Parathyroid adenoma (tissue), 2 donors: ENCODE measurements around the gene ARID4B.
"Not testable (repeated sequence)": the region's sequence is repeated elsewhere in the genome, so short reads cannot be mapped to it uniquely, and the experiment has no call there.

ENCODE experiments used
- H2AFZ ChIP-seq: fragments of 300-600 bp; sonication (generic); one replicate; pipeline ENCODE4 v1.7.0; 2017; ENCODE audit warnings: antibody characterized with exemption, mild to moderate bottlenecking
- H3K27ac ChIP-seq: fragments of 300-600 bp; sonication (generic); one replicate; pipeline ENCODE4 v1.7.0; 2017
- H3K27me3 ChIP-seq: fragments of 300-600 bp; sonication (generic); one replicate; pipeline ENCODE4 v1.7.0; 2017; ENCODE audit warnings: low read length; ENCODE audit not compliant: control insufficient read depth, insufficient read depth
- H3K36me3 ChIP-seq: fragments of 300-600 bp; sonication (generic); one replicate; pipeline ENCODE4 v1.7.0; 2017; ENCODE audit warnings: low read length; ENCODE audit not compliant: control insufficient read depth, insufficient read depth
- H3K4me1 ChIP-seq: fragments of 300-600 bp; sonication (generic); one replicate; pipeline ENCODE4 v1.7.0; 2017; ENCODE audit warnings: control low read depth
- H3K4me2 ChIP-seq: fragments of 300-600 bp; sonication (generic); one replicate; pipeline ENCODE4 v1.7.0; 2017; ENCODE audit warnings: low read length
- H3K4me3 ChIP-seq: fragments of 300-600 bp; sonication (generic); one replicate; pipeline ENCODE4 v1.7.0; 2017; ENCODE audit warnings: low read depth, low read length
- H3K79me2 ChIP-seq: fragments of 300-600 bp; sonication (generic); one replicate; pipeline ENCODE4 v1.7.0; 2017; ENCODE audit warnings: control low read depth
- H3K9ac ChIP-seq: fragments of 300-600 bp; sonication (generic); one replicate; pipeline ENCODE4 v1.7.0; 2017; ENCODE audit warnings: mild to moderate bottlenecking
- H3K9me3 ChIP-seq: fragments of 300-600 bp; sonication (generic); one replicate; pipeline ENCODE4 v1.7.0; 2017; ENCODE audit warnings: low read length; ENCODE audit not compliant: control insufficient read depth
- TF ChIP-seq, protein P1 (sequence below): fragments of 300-600 bp; sonication (generic); IDR thresholded peaks from one replicate; pipeline ENCODE4 v1.7.0; 2017; ENCODE audit warnings: antibody characterized with exemption, mild to moderate bottlenecking
- donor health status: primary hyperparathyroidism.

Gene ARID4B

GRCh38 chr1:235215453-235215852, 112.5 kb downstream of the ARID4B start:
- H3K36me3 ChIP-seq = no peaks in the 10 kb centered on the region
- TF ChIP-seq, protein P1, sequence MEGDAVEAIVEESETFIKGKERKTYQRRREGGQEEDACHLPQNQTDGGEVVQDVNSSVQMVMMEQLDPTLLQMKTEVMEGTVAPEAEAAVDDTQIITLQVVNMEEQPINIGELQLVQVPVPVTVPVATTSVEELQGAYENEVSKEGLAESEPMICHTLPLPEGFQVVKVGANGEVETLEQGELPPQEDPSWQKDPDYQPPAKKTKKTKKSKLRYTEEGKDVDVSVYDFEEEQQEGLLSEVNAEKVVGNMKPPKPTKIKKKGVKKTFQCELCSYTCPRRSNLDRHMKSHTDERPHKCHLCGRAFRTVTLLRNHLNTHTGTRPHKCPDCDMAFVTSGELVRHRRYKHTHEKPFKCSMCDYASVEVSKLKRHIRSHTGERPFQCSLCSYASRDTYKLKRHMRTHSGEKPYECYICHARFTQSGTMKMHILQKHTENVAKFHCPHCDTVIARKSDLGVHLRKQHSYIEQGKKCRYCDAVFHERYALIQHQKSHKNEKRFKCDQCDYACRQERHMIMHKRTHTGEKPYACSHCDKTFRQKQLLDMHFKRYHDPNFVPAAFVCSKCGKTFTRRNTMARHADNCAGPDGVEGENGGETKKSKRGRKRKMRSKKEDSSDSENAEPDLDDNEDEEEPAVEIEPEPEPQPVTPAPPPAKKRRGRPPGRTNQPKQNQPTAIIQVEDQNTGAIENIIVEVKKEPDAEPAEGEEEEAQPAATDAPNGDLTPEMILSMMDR = no peak
- H3K9ac ChIP-seq = no peak overlapping the region
- no peak overlapping the region for H3K27ac ChIP-seq
- H2AFZ ChIP-seq = no peak overlapping the region
- no peak overlapping the region for H3K4me2 ChIP-seq
- no peak overlapping the region for H3K4me3 ChIP-seq
- H3K79me2 ChIP-seq = no peaks in the 10 kb centered on the region
- no peaks in the 10 kb centered on the region for H3K27me3 ChIP-seq
- no peaks in the 10 kb centered on the region for H3K9me3 ChIP-seq
- no peaks in the 10 kb centered on the region for H3K4me1 ChIP-seq

- H2AFZ ChIP-seq, H3K4me1 ChIP-seq, H3K9me3 ChIP-seq, H3K4me3 ChIP-seq, H3K36me3 ChIP-seq, H3K4me2 ChIP-seq, H3K27me3 ChIP-seq, H3K9ac ChIP-seq, H3K27ac ChIP-seq, H3K79me2 ChIP-seq: not testable (repeated sequence)
Observed at GRCh38 chr1:235214962-235215361, 113.0 kb downstream of the ARID4B start.

DNA sequence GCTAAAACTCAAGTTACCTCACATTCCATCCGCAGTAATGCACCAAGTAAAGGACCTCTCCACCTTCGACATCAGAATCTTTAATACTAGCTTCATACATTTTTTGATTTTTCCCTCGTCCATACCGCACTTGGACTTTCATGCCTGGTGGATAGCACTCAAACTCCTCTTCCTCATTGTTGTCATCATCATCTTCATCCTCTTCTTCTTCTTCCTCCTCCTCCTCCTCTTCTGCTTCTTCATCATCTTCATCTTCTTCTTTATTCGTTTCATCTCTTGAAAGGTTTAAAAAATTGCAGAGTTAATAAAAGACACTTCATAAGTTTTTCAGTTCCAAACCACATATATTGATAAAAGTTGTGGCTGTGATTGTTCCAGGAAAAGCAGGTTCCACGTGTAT, 114.2 kb downstream of the ARID4B start:
- H3K79me2 ChIP-seq = no peaks in the 10 kb centered on the region
- H3K9ac ChIP-seq = no peak overlapping the region
- H3K4me1 ChIP-seq = no peaks in the 10 kb centered on the region
- H3K36me3 ChIP-seq = no peaks in the 10 kb centered on the region
- H2AFZ ChIP-seq = no peak overlapping the region
- no peaks in the 10 kb centered on the region for H3K27me3 ChIP-seq
- H3K27ac ChIP-seq = no peak overlapping the region
- TF ChIP-seq, protein P1 = no peak
- H3K4me2 ChIP-seq = no peak overlapping the region
- H3K9me3 ChIP-seq = no peaks in the 10 kb centered on the region
- no peak overlapping the region for H3K4me3 ChIP-seq

DNA sequence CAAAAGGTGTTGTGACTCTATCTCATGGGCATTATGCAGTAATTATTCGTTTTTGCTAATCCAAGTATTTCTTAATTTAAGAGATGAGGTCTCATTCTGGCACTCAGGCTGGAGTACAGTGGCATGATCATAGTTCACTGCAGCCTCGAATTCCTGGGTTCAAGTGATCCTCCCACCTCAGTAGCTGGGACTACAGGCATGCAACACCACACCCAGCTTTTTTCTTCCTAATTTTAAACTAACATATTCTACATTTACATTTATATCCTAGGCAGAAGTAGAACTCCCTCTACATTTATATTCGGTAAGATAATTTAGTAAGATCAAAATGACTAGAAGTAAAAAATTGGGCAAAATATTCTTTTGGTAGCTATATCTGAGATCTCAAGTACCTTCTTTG, 116.5 kb downstream of the ARID4B start:
- no peaks in the 10 kb centered on the region for H3K36me3 ChIP-seq
- no peaks in the 10 kb centered on the region for H3K79me2 ChIP-seq
- no peak overlapping the region for H3K4me3 ChIP-seq
- no peaks in the 10 kb centered on the region for H3K4me1 ChIP-seq
- H3K27ac ChIP-seq = no peak overlapping the region
- H2AFZ ChIP-seq = no peak overlapping the region
- no peak overlapping the region for H3K9ac ChIP-seq
- H3K9me3 ChIP-seq = no peaks in the 10 kb centered on the region
- H3K4me2 ChIP-seq = no peak overlapping the region
- TF ChIP-seq, protein P1 = no peak
- no peaks in the 10 kb centered on the region for H3K27me3 ChIP-seq

- Histone ChIP-seq H3K79me2 (no peaks in the 10 kb centered on the region), H3K4me3 (no peak overlapping the region), H3K27me3 (no peaks in the 10 kb centered on the region), H3K9me3 (no peaks in the 10 kb centered on the region), H3K4me1 (no peaks in the 10 kb centered on the region), H3K36me3 (no peaks in the 10 kb centered on the region), H3K4me2 (no peak overlapping the region), H3K9ac (no peak overlapping the region), H2AFZ (no peak overlapping the region), H3K27ac (no peak overlapping the region)
- TF ChIP-seq, protein P1 = no peak
Observed at GRCh38 chr1:235207209-235207565, 120.8 kb downstream of the ARID4B start.
